GM20431 (cell line): ENCODE data around the gene ARL2BP.
"Not testable (repeated sequence)": the region's sequence is repeated elsewhere in the genome, so short reads cannot be mapped to it uniquely, and the experiment has no call there.

Source experiments
- in situ Hi-C: fragments of 300-500 bp; cut with MseI, MboI; formaldehyde crosslinking; loops from one replicate; pipeline ENCODE4 v1.15.0; 2020; ENCODE audit warnings: low sequenced_read_pairs; ENCODE audit not compliant: unreplicated experiment

Gene ARL2BP

GRCh38 chr16:57261806-57262205, 16.7 kb downstream of the ARL2BP start:
- in situ Hi-C loops = no loop called here

GRCh38 chr16:57262841-57263540, 17.9 kb downstream of the ARL2BP start:
- in situ Hi-C loops = no loop called here

GRCh38 chr16:57263541-57264351, 18.7 kb downstream of the ARL2BP start:
- in situ Hi-C loops = no loop called here

GRCh38 chr16:57264381-57264780, 19.3 kb downstream of the ARL2BP start:
- in situ Hi-C loops = no loop called here

DNA sequence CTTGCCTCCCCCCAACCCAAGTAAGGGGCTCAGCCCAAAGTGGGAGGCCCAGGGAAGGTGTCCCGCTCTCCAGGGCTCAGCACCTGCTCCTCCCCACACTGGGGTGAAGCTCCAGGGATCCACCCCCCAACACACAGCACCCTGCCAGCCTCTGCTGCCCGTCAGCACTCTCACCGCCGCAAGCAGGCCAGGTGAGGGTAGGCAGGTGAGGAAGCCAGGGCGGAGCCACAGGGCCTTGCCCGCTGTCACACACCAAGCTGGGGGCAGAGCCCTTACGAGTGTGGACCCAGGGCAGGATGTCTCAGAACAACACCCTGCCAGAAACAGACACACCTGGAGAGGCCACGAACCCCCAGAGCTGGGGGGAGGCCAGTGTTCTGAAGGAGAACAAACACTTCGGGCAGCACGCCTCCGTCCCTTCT, 19.9 kb downstream of the ARL2BP start:
- in situ Hi-C loops = no loop called here

GRCh38 chr16:57265850-57266530, 20.9 kb downstream of the ARL2BP start:
- in situ Hi-C loops = no loop called here

GRCh38 chr16:57266531-57267260, 21.6 kb downstream of the ARL2BP start:
- in situ Hi-C loops = no loop called here

- in situ Hi-C loops = not testable (repeated sequence)
These were observed 22.3 kb downstream of the ARL2BP start for GRCh38 chr16:57267343-57267742.

DNA sequence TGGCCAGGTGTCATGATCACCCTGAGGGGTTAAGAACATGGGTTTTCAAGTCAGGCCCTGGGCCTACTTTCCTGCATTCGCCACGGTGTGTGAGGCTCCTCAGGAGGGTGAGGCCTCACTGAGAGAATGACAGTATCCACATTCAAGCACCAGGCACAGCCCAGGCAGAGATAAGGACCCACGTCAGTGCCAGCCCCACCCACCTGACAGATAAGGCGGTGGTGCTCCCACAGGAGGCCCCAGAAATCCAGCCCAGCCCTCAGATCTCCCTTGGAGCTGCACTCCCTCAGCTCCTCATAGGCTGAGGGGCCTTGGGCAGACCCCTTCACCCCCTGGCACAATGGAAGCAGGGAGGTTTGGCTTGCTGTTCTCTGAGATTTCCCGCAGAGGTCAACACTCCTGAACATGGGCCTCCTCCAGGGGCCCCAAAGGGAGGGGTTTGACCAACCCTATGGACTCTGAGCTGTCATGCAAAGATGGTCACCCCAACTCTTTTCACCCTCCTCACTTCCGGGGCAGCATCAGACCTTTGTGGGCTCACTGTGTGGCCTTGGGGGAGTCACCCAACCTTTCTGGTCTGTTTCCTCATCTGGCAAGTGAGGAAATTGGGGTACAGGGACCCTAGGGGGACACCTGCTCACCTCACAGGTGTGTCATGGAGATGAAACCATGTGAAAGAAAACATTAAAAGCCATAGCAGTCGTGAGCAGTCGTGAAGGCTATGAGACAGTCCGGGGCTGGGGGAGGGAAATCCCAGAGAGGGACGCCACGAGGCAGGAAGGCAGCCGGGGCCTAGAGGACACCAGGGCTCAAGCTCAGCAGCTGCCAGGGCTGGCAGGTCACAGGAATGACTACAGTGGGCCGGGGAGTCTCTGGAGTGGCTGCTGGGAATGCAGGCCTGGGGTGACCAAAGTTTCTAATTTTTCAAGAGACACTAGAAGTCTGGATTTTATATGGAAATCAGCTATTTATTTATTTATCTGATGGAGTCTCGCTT, 24.0 kb downstream of the ARL2BP start:
- in situ Hi-C loops = no loop called here

DNA sequence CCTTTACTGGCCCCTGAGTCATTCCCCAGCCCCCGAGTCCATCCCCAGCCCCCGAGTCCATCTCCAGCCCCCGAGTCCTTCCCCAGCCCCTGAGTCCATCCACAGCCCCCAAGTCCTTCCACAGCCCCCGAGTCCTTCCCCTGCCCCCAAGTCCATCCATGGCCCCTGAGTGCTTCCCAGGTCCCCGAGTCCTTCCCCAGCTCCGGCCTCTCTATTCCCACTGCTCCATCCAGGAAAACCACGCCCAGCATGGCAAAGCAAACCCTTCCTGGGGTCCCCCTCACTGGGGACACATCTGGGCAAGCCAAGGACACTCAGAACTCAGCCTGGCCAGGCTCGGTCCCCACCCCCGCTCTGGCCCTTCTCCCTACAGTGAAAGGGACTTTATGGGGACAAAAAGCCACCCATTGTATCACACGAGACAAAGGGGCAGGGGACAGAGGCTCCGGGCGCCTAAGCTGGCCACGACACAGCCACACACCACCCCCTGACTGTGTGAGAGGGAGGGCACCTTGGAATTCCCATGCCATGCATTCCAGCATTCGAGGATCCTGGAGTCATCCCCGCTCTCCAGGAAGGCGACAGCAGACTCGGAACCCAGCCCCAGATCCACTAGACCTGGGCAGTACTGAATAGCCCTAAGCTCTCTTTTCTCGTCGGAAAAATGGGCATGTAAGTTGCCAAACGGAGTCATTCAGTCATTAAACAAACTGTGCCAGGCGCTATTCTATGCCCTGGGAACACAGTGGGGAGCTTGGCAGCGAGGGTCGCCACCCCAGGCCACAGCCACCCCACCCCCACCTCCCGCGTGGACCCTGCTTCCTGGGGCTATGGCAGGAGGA, 25.4 kb downstream of the ARL2BP start:
- in situ Hi-C loops = no loop called here

DNA sequence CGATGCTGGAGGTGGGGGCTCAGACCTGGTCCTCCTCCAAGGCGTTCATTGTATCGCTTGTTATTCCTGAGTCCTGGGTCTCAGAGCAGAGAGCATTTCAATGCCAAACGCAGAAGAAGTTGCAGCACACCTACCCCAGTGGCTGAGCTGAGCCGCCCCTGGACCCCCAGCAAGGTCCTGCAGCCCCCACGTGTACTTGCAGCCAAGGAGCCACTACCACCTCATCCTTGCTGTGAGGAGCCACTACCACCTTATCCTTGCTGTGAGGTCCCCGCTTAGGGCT, 25.9 kb downstream of the ARL2BP start:
- in situ Hi-C loops = no loop called here

- in situ Hi-C loops = no loop called here
These were observed 26.9 kb downstream of the ARL2BP start for GRCh38 chr16:57271867-57272495.

DNA sequence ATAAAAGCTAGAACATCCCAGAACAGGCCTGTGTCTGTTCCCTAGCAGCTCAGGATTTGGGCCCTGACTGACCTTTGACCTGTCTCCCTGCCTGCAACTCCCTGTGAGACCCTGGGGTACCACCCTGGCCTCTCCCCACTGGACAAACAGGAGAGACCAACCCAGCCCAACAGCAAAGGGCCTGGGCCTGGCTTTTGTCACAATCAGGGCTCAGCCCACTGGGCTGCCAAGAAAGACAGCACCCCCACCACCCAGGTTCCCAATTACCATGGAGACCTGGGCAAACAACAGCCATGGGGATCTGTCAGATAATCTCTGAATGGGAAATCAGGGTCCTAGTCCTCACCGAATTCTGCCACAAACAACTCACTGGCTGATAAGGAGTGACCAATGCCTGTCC, 28.3 kb downstream of the ARL2BP start:
- in situ Hi-C loops = no loop called here

DNA sequence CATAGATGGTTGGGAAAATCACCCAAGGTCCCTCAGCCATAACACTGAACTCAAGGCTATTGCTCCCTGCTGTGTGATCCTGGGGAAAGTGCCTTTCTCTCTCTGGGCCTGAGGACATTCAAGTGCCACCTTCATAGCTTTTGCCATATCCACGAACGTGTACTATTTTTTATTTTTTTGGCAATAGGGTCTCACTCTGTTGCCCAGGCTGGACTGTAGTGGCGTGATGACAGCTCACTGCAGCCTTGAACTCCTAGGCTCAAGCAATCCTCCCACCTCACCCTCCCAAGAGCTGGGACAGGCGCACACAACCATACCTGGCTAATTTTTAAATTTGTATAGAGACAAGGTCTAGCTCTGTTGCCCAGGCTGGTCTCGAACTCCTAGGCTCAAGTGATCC, 28.8 kb downstream of the ARL2BP start:
- in situ Hi-C loops = no loop called here

DNA sequence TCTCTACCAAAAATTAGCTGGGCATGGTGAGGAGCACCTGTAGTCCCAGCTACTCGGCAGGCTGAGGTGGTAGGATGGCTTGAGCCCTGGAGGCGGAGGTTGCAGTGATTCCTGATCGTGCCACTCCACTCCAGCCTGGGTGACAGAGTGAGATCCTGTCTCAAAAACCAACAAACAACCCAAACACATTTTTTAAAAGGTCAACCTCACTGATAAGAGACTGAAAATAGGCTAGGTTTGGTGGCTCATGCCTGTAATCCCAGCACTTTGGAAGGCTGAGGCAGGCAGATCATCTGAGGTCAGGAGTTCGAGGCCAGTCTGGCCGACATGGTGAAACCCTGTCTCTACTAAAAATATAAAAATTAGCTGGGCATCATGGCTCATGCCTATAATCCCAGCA, 30.9 kb downstream of the ARL2BP start:
- in situ Hi-C loops = not testable (repeated sequence)

GRCh38 chr16:57276596-57276995, 31.5 kb downstream of the ARL2BP start:
- in situ Hi-C loops = no loop called here

DNA sequence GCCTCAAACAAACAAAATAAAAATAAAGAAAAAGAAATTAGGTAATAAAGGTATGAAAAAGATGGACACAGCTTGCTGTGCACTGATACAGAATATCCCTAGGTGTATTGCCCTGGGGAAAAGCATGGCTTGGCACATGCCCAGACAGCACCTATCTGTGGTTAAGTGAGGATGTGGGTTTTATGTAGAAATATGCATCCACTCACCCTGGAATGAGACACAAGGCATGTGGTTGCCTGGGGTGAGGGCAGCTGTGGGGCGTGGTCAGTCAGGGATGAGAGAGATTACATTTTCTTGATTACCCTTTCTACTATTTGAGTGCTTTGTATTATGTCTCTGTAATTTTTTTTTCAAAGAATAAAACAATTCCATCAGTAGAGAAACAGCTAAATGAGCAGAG, 32.5 kb downstream of the ARL2BP start:
- in situ Hi-C loops = no loop called here

DNA sequence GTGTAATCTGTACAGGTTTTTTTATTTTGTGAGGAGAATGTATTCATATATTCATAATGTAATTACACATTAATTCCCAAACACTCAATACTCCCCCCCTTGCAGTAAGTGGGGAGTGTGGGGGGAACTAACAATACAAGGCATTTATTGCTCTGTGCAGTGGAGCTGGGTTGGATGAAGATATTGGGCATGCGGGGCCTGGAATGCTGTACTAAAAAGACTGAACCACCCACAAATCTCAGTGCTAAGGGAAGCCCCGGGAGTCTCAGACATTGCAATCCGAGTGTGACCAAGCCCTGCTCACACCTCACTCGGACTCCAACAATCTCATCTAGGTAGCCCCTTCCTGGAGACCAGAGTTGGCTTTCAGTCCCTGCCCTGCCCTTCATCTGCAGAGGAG, 33.4 kb downstream of the ARL2BP start:
- in situ Hi-C loops = no loop called here
